Measurements from ENCODE around the gene ZNF575.
A peak's percentile ranks its signal among the peaks of the same experiment; 100 is the strongest.
"Not testable (repeated sequence)": the region's sequence is repeated elsewhere in the genome, so short reads cannot be mapped to it uniquely, and the experiment has no call there.

Gene ZNF575

DNA sequence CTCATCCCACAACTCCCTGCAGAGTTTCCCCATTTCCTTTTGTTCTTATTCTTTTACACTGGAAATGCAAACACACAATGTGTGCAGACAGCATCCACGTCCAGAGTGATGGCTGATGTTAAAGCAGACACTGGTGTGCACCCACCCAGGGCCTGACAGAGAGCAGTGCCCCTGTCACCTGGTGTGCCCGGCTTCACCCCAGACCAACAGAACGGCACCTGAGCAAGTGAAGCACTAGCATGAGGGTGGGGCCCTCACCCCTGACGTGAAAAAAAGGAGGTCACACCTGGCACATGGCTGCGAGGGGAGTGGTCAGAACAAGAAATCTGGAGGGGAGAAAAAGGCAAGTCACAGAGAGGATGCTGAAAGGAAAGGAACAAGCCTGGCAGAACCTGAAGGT is 12.3 kb downstream of the ZNF575 start:
- DNase-seq (ENCODE audit: low read depth), result no peak

DNA sequence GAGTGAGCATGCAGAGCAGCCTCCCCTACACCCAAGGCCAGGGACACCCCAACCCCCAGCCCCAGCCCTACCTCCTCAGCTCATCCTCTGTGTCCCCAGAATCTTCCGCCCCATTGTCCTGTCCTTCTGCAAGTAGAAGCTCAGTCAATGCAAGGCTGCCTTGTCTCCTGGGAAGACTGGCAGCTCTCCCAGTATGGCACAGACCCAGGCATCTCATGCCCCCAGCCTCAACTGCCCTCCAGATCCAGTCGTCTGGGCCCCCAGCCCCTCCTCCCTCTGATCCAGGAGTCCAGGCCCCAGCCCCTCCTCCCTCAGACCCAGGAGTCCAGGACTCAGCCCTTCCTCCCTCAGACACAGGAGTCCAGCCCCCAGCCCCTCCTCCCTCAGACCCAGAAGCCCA is 13.0 kb downstream of the ZNF575 start:
- no peak for DNase-seq (ENCODE audit: low read depth)

DNA sequence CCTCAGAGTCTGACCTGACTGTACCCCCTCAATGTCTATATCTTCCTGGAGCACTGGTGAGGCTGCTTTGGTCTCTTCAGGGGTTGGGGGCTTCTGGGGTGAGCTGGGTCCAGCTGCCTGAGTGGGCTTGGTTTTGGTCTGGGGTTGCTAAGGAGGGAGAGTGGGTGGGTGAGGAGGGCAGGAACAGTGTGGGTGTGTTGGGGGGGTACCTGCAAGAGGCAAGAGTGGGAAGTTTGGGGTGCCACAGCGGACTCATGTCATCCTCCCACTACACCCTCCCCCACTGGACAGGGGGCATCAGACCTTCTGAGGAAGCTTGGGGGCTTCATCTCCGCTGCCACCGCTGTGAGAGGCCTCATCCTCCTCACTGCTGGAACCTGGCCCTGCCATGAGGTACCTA is 13.6 kb downstream of the ZNF575 start:
- no peak for DNase-seq (ENCODE audit: low read depth)

DNA sequence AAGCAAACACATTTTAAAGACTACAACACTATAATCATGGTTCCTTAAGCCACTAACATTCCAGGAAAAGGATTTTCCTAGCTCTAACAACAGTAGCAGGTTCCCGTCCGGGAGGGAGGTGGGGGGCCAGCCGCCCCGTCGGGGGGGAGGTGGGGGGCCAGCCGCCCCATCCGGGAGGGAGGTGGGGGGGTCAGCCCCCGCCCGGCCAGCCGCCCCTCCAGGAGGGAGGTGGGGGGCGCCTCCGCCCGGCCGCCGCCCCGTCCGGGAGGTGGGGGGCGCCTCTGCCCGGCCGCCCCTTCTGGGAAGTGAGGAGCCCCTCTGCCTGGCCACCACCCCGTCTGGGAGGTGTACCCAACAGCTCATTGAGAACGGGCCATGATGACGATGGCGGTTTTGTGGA is 14.9 kb downstream of the ZNF575 start:
- DNase-seq (ENCODE audit: low read depth), result not testable (repeated sequence)

DNA sequence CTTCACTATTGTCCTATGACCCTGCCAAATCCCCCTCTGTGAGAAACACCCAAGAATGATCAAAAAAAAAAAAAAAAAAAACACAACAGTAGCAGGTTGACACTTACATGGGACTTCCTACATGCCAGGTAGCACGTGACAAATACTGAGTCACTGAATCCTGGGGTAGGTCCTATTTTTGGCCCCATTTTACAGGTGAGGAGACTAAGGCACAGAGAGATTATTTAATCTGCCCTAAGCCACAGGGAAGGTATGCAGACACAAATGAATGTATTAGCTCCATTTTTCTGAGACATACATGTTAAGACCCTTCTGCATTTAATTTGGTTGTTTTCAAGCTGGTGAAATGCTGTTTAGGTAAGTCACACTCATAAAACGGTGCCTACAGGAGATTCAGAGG is 15.7 kb downstream of the ZNF575 start:
- no peak for DNase-seq (ENCODE audit: low read depth)

DNA sequence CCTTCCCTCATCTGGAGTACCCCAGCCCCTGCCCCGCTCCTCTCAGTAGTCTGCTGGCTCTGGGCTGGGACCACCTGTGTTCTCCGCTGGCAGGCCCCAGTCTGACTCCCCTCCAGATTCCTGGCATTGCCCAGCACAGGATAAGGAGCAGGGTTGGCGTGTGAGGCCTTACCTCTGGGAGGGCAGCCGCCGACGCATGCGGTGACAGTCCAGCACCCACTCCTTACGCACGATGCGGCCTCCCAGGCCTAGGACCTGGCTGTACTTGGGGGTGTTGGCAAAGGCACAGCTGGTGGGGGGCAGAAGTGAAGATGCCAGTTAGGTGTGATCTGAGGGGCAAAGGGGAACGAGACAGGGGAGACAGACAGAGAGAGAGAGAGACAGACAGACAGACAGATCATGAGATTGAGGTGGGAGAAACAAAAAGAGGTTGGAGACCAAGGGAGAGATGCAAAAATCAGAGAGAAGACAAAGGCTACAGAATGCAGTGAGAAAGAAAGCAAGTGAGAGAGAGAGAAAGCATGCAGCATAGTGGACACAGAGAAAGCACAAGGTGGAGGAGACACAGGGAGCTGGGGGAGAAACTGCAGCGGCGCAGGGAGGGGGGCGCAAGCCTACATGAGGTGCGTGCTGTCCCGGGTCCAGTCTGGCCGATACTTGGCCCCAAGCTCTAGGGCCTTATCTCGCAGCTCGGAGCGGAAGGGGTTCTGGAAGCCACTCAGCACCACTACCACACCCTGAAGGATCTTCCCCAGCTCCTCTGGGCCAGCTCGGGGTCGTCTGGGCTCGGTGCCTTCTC is 18.6 kb downstream of the ZNF575 start:
- DNase-seq (ENCODE audit: low read depth), result no peak

DNA sequence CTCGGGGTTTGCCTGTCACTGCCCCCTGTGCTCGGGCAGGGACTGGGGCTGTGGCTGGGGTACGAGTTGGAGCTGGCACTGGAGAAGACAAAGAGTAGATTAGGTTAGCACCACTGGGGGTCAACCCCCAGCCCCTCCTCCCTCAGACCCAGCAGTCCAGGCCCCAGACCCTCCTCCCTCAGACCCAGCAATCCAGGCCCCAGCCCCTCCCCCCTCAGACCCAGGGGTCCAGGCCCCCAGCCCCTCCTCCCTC is 19.1 kb downstream of the ZNF575 start:
- DNase-seq (ENCODE audit: low read depth), result no peak

DNA sequence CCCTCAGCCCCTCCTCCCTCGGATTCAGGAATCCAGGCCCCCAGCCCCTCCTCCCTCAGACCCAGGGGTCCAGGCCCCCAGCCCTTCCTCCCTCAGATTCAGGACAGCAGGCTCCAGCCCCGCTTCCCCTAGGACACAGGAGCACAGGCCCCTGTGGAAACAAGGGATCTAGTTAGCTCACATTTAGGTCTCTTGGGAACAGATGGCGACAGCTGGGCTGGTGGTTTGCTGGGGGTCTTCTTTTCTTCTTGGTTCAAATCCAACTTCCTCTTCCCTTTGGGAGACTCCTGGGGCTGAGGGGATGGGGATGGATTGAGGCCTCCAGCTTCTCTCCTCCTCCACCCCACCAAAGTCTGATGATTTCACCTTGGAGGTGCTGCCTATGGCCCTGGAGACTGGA is 19.6 kb downstream of the ZNF575 start:
- no peak for DNase-seq (ENCODE audit: low read depth)

DNA sequence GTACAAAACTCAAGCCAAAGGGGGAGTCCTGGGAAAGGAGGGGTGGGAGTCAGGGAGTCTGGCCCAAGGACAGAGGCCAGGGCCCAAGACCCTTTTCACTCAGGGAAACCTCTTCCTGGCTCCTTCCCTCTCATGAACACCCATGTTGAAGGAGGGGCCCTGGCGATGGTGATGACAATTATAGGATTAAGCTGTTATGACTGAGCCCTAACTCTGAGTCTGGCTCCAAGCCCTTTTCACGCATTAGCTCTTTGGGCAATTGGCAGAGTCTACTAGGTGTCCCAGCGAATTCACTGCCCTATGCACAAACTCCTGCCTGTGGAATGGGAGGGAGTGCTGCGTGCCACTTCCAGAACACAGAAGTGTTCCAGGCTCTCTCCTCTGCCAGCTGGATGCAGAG is 20.7 kb downstream of the ZNF575 start:
- DNase-seq (ENCODE audit: low read depth), result no peak

DNA sequence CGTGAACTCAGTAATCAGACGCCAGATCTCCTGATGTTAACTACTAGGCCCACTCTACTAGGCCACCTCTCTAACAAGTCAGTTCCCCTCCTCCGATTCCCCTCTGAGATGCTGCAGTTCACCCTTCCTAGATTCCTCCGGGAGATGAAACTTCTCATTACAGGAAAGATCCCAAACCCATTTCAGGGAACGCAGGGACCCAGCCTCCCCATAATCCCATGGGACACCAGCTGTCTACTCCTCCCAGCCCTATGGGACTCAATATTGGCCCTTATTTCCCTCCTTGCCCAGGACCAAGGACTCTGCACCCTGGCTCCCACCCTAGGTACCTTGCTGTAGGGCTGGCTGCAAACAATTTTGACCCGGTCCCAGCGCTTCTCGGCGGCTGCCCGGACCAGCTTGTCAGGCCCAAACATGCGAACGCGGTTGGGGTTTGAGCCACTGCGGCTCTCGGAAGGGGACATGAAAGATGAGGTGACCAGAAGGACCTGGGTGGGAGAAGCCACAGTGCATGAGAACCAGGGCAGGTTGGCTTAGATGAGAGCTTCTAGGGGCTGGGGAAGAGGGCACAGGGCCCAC is 21.4 kb downstream of the ZNF575 start:
- DNase-seq (ENCODE audit: low read depth), result no peak

DNA sequence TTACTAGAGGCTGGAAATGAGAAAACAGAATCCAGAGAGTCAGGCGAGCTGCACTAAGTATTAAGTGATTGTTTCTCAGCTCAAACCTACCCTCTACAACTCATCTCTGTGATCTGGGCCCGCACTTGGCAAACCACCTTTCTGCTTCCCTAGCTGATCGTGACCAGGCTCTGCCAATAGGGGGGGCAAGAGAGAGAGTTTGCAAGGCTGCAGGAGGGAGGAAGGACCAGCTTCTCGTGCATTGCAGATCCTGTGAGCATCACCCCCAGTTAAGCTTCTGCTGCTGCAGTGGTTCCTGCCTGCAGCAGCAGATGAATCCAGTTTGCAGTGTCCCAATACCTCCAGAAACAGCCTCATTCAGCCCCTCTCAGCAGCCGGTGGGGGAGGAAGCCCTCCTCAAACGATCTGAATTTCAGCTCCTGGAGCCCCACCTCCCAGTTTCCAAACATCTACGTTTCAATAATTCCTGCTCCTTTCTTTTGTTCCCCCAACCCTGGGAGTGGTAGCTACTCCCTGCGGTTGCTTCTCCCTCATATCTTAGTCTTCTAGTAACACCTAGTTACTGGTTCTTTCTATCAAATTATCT is 22.3 kb downstream of the ZNF575 start:
- peak; percentile 77 for DNase-seq (ENCODE audit: low read depth)

DNA sequence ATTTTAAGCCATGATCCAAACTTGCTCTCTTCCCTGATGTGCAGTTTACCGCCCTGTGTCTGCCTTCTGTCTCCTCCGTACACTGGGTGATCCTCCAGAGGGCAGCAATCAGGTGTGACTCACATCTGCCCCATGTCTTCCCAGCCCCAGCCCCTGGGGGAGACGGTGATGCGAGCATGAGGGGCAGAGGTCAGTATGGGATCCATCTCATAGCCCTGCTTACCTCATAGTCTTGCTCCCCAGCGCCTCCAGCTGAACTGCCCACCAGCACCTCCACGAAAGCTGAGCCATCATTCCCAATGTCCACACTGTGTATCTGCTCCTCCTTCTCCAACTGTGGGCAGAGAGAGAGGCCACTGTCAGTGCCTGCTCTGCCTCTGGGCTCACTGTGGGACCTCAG is 27.7 kb downstream of the ZNF575 start:
- DNase-seq (ENCODE audit: low read depth), result no peak

DNA sequence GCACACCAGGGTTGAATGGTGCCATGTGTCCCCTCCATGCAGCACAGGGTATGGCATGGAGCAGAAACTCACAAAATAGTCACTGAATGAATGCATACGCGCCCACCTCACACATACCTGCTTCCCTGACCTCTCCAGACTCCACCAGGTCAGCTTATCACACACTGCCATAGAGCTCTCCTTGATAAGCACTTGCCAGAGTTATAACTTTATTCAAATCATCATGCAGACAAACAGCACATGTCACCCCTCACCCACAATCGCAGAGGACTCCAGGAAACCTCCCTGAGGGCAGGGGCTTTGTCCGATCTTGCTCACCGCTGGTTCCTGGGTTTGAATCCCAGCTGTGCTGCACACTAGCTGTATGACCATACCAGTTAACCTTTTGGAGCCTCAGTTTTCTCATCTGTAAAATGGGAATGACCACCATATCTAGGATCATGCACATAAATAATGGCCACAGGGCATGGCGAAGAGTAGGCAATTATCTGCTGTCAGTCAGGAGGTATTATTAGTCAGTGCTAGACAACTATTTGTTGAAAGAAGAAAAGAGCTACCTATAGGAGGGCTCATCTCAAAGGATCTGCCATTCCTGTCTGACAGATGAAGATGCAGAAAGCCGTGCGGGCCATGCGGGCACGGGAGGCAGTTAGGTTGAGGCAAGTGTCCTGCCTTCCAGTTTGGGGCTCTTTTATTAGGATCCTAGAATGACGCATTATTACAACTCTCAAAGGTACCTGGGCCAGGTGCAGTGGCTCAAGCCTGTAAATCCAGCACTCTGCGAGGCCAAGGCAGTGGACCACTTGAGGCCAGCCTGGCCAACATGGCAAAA is 28.4 kb downstream of the ZNF575 start:
- DNase-seq (ENCODE audit: low read depth), result no peak

DNA sequence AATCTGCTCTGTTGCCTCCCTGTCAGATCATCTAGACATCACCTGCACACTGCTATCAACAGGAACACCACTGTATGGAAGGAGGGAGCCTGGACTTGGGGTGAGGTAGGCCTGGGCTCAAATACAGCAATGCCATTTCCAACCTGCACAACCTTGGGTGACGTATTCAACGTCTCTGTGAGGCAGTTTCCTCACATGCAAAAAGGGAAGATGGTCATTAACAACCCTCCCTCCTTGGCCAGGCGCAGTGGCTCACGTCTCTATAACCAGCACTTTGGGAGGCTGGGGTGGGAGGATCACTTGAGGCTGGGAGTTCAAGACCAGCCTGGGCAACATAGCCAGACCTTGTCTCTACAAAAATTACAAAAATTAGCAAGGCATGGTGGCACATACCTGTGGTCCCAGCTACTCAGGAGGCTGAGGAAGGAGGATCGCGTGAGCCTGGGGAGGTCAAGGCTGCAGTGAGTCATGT is 29.3 kb downstream of the ZNF575 start:
- DNase-seq (ENCODE audit: low read depth), result no peak

DNA sequence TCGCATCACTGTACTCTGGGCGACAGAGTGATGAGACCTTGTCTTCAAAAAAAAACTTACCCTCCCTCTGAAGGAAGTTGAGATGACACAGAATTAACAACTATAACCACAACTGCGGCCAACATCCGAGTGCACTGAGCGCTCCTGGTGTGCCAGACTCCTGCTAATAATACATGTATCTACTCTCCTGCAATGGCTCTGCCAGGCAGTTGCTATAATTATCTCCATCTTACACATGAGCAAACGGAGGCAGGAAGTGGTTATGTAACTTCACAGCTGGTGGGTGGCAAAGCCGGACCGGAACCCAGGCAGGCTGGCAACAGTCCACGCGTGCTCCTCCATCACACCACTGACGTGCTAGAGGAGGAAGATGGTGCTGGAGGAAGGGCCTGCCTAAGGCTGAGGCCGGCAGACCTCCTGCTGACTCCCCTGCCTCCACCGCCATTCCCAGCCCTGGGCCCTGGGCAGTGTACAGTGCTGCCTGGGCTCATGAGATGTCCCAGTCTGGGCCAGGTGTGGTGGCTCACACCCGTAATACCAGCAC is 29.8 kb downstream of the ZNF575 start:
- peak; percentile 57 for DNase-seq (ENCODE audit: low read depth)

DNA sequence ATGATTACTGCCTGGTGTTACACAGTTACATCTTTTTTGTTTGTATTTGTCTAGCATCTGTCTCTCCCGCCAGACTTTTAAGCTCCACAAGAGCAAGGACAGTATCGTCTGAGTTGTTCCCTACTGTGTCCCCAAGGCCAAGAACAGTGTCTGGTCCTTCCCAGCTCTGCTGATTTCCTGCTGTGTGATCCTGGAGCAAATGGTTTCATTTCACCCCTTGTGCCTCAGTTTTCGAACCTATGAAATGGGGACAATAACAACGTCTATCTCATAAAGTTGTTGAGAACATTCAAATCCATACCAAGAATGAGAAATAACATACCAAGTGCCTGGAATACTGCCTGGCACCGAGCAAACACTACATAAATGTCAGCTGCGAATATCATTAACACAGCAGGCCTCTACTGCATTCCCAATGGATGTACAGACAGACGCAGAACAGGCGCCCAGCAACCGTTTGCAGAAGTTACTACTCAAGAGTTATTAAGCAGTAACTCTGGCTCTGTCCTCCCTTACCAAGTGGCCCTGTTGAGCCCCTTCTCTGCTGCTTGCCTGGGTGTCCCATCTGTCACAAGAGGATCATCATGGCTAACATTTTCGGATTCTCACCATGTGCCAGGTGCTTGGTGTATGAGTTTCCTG is 30.9 kb downstream of the ZNF575 start:
- DNase-seq (ENCODE audit: low read depth), result no peak

DNA sequence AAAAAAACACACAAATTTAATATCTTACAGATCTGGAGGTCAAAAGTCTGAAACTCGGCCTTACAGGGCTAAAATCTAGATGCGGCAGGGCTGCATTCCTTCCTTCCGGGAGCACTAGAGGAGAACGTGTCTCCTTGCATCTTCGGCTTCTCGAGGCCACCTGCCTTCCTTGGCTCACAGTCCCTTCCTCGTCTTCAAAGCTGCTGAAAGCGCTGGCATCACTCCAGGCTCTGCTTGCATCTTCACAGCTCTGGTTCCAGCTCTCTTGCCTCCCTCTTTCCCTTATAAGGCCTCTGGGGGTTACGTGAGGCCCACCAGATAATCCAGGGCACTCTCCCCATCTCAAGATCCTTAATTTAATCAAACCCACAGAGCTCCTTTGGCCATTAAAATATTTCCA is 31.8 kb downstream of the ZNF575 start:
- DNase-seq (ENCODE audit: low read depth), result no peak

DNA sequence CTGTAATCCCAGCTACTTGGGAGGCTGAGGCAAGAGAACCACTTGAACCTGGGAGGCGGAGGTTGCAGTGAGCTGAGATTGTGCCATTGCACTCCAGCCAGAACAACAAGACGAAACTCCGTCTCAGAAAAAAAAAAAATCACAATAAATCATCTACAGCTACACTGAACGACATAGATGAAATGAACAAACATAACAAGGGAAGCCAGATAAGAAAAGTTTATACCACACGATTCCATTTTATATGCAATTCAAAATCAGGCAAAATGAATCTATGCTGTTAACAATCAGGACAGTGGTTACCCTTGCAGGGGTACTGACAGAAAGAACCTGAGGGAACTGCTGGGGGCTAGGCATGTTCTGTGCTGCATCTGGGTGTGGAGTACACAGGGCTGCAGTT is 36.7 kb downstream of the ZNF575 start:
- no peak for DNase-seq (ENCODE audit: low read depth)

DNA sequence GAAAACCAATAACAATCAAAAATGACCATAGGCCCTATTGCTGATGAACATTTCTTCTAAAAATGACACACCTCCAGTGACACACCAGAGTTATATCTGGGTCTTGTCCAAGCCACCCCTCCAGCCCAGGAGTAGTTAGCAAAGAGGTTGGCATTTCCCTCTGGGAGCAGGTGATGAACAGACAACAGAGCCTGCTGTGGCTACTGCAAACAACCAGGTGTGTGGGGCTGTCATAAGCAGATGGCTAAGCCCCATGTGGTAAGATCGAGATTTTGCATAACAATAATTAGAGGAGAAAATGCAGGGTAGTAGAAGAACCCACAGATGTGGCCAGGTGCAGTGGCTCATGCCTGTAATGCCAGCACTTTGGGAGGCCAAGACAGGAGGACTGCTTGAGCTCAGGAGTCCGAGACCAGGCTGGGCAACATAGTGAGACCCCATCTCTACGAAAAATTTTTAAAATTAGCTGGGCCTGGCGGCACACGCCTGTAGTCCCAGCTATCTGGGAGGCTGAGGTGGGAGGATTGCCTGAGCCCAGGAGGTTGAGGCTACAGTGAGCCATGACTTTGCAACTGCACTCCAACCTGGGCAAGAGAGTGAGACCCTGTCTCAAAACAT is 37.3 kb downstream of the ZNF575 start:
- no peak for DNase-seq (ENCODE audit: low read depth)

DNA sequence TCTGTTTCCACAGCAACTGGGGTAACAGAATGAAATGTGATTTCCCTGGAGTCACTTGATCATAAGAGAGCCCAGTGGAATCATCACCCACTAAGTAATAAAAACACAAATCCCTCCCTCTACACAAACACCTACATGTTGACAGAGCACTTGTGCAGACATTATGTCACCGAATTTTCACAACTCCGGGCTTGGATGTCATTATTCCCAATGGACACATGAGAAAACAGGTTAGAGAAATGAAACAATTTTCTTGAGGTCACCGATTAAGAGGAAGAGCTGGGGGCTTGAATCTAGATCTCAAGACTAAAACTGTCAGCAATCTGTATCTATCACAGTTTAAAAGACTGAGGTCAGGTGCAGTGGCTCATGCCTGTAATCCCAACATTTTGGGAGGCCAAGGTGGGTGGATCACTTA is 39.2 kb downstream of the ZNF575 start:
- DNase-seq (ENCODE audit: low read depth), result no peak

DNA sequence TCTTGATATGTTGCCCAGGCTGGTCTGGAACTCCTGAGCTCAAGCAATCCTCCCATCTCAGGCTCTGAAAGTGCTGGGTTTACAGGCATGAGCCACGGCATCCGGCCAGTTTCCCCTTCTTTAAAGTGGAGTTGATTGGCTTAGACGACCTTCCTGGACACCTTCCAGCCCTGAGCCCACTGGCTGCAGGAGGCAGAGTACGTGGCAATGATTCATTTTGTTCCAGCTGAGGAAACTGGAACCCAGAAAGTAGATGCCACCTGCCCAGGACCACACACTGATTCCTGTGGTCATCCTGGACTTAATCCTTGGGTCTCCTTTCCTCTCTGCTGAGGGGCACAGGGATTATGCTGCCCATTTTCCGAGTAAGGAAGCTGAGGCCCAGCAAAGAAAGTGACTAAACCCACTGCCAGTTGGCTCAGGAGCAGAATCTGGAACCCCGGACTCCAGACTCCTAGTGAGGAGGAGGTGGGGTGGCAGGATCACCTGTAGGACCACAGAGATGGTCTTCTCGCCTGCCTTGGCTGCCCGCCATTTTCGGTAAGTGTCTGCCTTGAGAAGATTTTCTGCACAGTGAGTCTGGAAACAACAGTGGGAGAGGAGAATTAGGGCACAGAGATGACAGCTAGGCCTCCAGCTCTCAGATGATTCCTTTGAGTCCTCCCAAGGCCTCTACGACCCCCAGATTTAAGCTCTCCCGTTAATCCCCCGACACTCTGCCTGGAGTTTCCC is 41.6 kb downstream of the ZNF575 start:
- DNase-seq (ENCODE audit: low read depth), result no peak

All from stimulated activated CD8-positive, alpha-beta memory T cell treated with anti-CD3 and anti-CD28 coated beads, Interleukin-12 subunit alpha, Interleukin-12 subunit beta, amount 100 ng/mL, for 1 hour (primary cell).